HCT116 (cell line): ENCODE measurements around the gene NDUFB10. TPM values are rescaled to one million over a fixed set of nuclear protein-coding genes. Genes with fewer than 3 reads are reported as not detected.
"Not testable (repeated sequence)": the region's sequence is repeated elsewhere in the genome, so short reads cannot be mapped to it uniquely, and the experiment has no call there.

Source experiments
- ATAC-seq: fragments of 200-7000 bp; cut with Tn5 transposase; 2 replicates; pipeline ENCODE4 v1.9.1; 2020; ENCODE audit warnings: mild to moderate bottlenecking, moderate library complexity
- BruUV-seq: library from RNA; stranded (reverse); fragments of 400-500 nt; replicated peaks from 2 replicates; lab custom pipeline; 2021; lab: Mats Ljungman, UMichigan
- CTCF ChIA-PET: fragments of 300-600 bp; sonication (Branson Sonifier 250); formaldehyde crosslinking; loops from one replicate; lab custom pipeline; 2021; ENCODE audit warnings: antibody characterized with exemption; lab: Charles Lee
- POLR2A ChIA-PET: fragments of 300-600, 350-600 bp; sonication (Branson Sonifier 250); formaldehyde crosslinking; loops from one replicate; lab custom pipeline; 2021; ENCODE audit warnings: antibody characterized with exemption; lab: Charles Lee
- RAD21 ChIA-PET, 2 experiments: fragments of 300-600 bp; sonication (Branson Sonifier 250); formaldehyde crosslinking; loops; one replicate each; lab custom pipeline; 2023; ENCODE audit warnings: low total read pairs in 2 of 2; ENCODE audit not compliant: uncharacterized antibody in 2 of 2, unreplicated experiment in 2 of 2, low non-redundant PET in 1 of 2; lab: Charles Lee
- DNase-seq: peaks from one replicate; pipeline ENCODE4 v3.0.0-alpha.2; 2010; ENCODE audit warnings: low read depth, low spot score
- H2AFZ ChIP-seq: fragments of 200-600 bp; shearing (Covaris generic), sonication (generic); 2 replicates; pipeline ENCODE4 v1.6.1; 2017; ENCODE audit warnings: low read depth, mixed run types, mixed read lengths, antibody characterized with exemption, low read length; ENCODE audit not compliant: poor library complexity, severe bottlenecking
- H3K27ac ChIP-seq: 2 replicates; pipeline ENCODE4 v1.5.1; 2012; ENCODE audit warnings: low read depth, low read length
- H3K27me3 ChIP-seq: fragments of 200-600 bp; sonication (generic); 2 replicates; pipeline ENCODE4 v1.6.1; 2016; ENCODE audit warnings: mixed run types, low read length, mixed read lengths; ENCODE audit not compliant: insufficient read depth
- H3K36me3 ChIP-seq, 2 experiments: fragments of 200-500 bp in 1 of 2; fragments of 200-600 bp in 1 of 2; sonication (Bioruptor generic) in 1 of 2; sonication (generic) in 1 of 2; 2 replicates each; pipeline versions ENCODE4 v1.5.1 to v1.6.1; 2014 to 2016; ENCODE audit warnings: low read length in 2 of 2, inconsistent platforms in 1 of 2, mixed read lengths in 1 of 2, mixed run types in 1 of 2; ENCODE audit not compliant: insufficient read depth in 2 of 2, control insufficient read depth in 1 of 2
- H3K4me1 ChIP-seq, 2 experiments: fragments of 200-600 bp in 1 of 2; sonication (generic) in 1 of 2; 2 replicates each; pipeline versions ENCODE4 v1.5.1 to v1.6.1; 2012 to 2017; ENCODE audit warnings: low read length in 2 of 2, inconsistent platforms in 1 of 2, mild to moderate bottlenecking in 1 of 2, mixed read lengths in 1 of 2, mixed run types in 1 of 2, moderate library complexity in 1 of 2; ENCODE audit not compliant: insufficient read depth in 2 of 2, control insufficient read depth in 1 of 2
- H3K4me2 ChIP-seq: fragments of 200-600 bp; sonication (generic); 2 replicates; pipeline ENCODE4 v1.6.1; 2017; ENCODE audit warnings: mixed run types, low read length, mixed read lengths
- H3K4me3 ChIP-seq, 2 experiments: fragments of 200-600 bp in 1 of 2; sonication (generic) in 1 of 2; replicated peaks in 1 of 2; 2 replicates each; pipeline ENCODE4 v1.5.1; 2011 to 2016; ENCODE audit warnings: low read length in 2 of 2, control low read depth in 1 of 2, low read depth in 1 of 2, mild to moderate bottlenecking in 1 of 2, mixed read lengths in 1 of 2, mixed run types in 1 of 2
- H3K79me2 ChIP-seq: fragments of 200-600 bp; sonication (generic); 2 replicates; pipeline ENCODE4 v1.6.1; 2017; ENCODE audit warnings: mild to moderate bottlenecking, mixed run types, low read length, moderate library complexity, mixed read lengths; ENCODE audit not compliant: insufficient read depth
- H3K9ac ChIP-seq: fragments of 200-600 bp; sonication (generic); 2 replicates; pipeline ENCODE4 v1.6.1; 2016; ENCODE audit warnings: low read length, mixed read lengths
- H3K9me2 ChIP-seq: fragments of 200-600 bp; sonication (generic), shearing (Covaris generic); 2 replicates; pipeline ENCODE4 v1.6.1; 2017; ENCODE audit warnings: mixed run types, mild to moderate bottlenecking, moderate library complexity; ENCODE audit not compliant: insufficient read depth
- H3K9me3 ChIP-seq, 2 experiments: fragments of 200-500 bp in 1 of 2; fragments of 200-600 bp in 1 of 2; sonication (Bioruptor generic) in 1 of 2; sonication (generic) in 1 of 2; 2 replicates each; pipeline ENCODE4 v1.6.1; 2014 to 2017; ENCODE audit warnings: low read length in 2 of 2, mixed read lengths in 2 of 2, inconsistent platforms in 1 of 2, low read depth in 1 of 2, mild to moderate bottlenecking in 1 of 2, mixed run types in 1 of 2, moderate library complexity in 1 of 2; ENCODE audit not compliant: control insufficient read depth in 1 of 2, insufficient read depth in 1 of 2
- H4K20me1 ChIP-seq: fragments of 200-600 bp; sonication (generic), shearing (Covaris generic); 2 replicates; pipeline ENCODE4 v1.6.1; 2017; ENCODE audit warnings: mixed run types, mild to moderate bottlenecking, moderate library complexity; ENCODE audit not compliant: insufficient read depth
- POLR2AphosphoS5 ChIP-seq: IDR thresholded peaks from 2 replicates; pipeline ENCODE4 v1.6.1; 2011; ENCODE audit warnings: mild to moderate bottlenecking, low read depth, low read length, moderate library complexity
- SRF ChIP-seq: IDR thresholded peaks from 2 replicates; pipeline ENCODE4 v1.6.1; 2012; ENCODE audit warnings: low read depth
- intact Hi-C: fragments of 100-400 bp; cut with micrococcal nuclease; formaldehyde crosslinking; loops from 2 replicates; pipeline ENCODE4 v1.10.0; 2022
- total RNA-seq: library from RNA; stranded (reverse); gene quantifications from one replicate; pipeline ENCODE4 v1.2.1, GENCODE V29; 2021; ENCODE audit not compliant: unreplicated experiment
- TF ChIP-seq, protein P1 (sequence below), 3 experiments: fragments of 200-600 bp in 1 of 3; sonication (generic) in 1 of 3; IDR thresholded peaks in 2 of 3; conservative IDR thresholded peaks in 1 of 3; 2 replicates each; pipeline ENCODE4 v1.5.1; 2012 to 2017; ENCODE audit warnings: low read depth in 2 of 3, low read length in 2 of 3, antibody characterized with exemption in 1 of 3, borderline replicate concordance in 1 of 3, control low read depth in 1 of 3, mild to moderate bottlenecking in 1 of 3, mixed read lengths in 1 of 3, mixed run types in 1 of 3, moderate library complexity in 1 of 3; ENCODE audit not compliant: insufficient read depth in 1 of 3

Gene NDUFB10
- total RNA-seq, 1 experiment from 2014 or later = 273 TPM

DNA sequence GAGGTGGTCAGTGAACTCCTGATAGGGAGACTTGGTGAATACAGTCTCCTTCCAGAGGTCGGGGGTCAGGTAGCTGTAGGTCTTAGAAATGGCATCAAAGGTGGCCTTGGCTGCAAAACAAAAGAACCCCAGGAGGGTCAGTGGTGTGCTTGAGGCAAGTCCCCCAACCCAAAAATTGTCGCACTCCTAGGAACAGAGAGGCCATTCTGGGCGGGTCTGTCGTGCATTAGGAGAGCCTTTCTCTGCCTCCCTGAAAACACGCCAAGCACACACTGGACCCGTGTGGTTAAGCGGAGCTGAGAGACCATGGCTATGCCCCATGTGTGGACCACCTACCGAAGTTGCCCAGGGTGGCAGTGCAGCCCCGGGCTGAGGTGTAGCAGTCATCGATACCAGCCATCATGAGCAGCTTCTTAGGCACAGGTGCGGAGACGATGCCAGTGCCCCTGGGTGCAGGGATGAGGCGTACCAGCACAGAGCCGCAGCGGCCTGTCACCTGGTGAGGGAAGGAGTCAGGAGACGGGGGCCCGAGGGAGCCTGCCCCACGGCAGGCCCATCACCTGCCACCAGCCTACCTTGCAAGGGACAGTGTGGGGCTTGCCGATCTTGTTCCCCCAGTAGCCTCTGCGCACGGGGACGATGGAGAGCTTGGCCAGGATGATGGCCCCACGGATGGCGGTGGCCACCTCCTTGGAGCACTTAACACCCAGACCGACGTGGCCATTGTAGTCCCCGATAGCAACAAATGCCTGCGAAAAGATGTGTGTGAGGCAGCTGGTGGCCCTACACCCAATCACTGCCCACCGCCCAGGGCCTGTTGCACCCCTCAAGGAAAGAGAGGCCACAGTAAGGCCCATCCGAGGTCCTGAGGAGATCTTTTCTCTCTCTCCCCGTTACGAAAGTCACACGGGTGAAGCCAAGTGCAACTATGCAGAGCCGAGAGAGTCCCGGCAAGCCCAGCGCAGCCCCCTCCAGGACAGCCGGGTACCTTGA, 3.1 kb downstream of the NDUFB10 start:
- H3K27me3 ChIP-seq, H3K9me3 ChIP-seq, H2AFZ ChIP-seq, CTCF ChIA-PET, H3K9me2 ChIP-seq, RAD21 ChIA-PET, DNase-seq, ATAC-seq, intact Hi-C loops: not testable (repeated sequence)
- peak overlapping the region; percentile 88 for H3K4me2 ChIP-seq
- H3K4me1 ChIP-seq = peaks cover 11 to 46% of the 10 kb centered on the region in 2 experiments
- peaks cover 11% of the 10 kb centered on the region; the same call in 1 of the 2 replicates for H4K20me1 ChIP-seq
- TF ChIP-seq POLR2AphosphoS5 = peak; percentile 24; the same call in 1 of the 2 replicates
- peaks cover 6 to 20% of the 10 kb centered on the region in 2 experiments for H3K36me3 ChIP-seq
- peaks cover 72% of the 10 kb centered on the region for H3K79me2 ChIP-seq
- peak overlapping the region; percentile 93 for H3K9ac ChIP-seq
- peak overlapping the region; percentile 94 for H3K27ac ChIP-seq
- POLR2A ChIA-PET = interaction anchor here (0.6 to 5.9 kb wide), 6 partner anchors 8 to 164 kb away, joined by 3 to 104 read pairs (median 9); partner anchors contain the start of genes GFER, MSRB1, NOXO1 and TBL3
- H3K4me3 ChIP-seq = peak overlapping the region; percentile 65 to 73
- TSS peak; percentile 79 for BruUV-seq

DNA sequence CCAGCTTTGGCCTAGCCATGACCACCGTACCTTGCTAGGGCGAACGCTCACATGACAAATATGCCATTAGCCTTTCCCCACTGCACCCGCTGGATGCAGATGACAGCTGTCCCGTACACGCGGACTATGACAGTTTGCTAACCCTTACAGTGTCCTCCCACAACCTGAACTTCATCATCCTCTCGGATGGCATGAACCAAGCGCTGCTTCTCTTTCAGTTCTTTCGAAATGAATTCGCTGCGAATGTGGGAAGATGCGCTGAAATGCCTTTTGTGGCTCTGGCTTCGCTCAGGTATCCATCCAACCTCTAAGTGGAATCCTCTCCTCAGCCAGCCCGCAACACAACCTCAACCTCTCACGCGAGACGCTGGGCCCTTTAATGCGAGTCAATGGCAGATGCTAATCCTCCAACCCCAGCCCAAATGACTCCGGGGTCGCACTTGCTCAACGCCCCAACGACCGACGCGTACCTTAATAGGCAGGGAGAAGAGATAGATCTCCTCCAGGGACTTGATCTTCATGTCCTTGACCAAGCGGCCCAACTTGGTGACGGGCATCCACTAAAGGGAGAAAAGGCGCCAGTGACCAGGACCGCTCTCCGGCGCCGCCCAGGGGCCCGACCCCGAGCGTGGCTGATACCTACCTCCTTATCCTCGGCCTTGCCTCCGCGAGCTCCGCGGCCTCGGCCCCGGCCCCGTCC, 4.6 kb downstream of the NDUFB10 start:
- Histone ChIP-seq H3K4me2 (peak overlapping the region; percentile 88), H3K79me2 (peaks cover 72% of the 10 kb centered on the region), H3K9ac (peak overlapping the region; percentile 93), H3K9me2 (no peaks in the 10 kb centered on the region), H4K20me1 (peaks cover 11% of the 10 kb centered on the region; the same call in 1 of the 2 replicates), H3K4me3 (peak overlapping the region; percentile 65 to 73), H3K27ac (peak overlapping the region; percentile 94), H3K36me3 (peaks cover 6 to 20% of the 10 kb centered on the region in 2 experiments), H3K9me3 (no peaks in the 10 kb centered on the region), H2AFZ (no peak overlapping the region), H3K27me3 (no peaks in the 10 kb centered on the region), H3K4me1 (peaks cover 6 to 41% of the 10 kb centered on the region in 2 experiments)
- ATAC-seq (peak; percentile 2), DNase-seq (no peak)
- no TSS peak for BruUV-seq
- RAD21 ChIA-PET = interaction anchor here (0.7 kb wide), 3 partner anchors 14 to 104 kb away, joined by 3 to 6 read pairs (median 5); no protein-coding TSS in a partner anchor
- CTCF ChIA-PET = interaction anchor here (0.7 kb wide), 1 partner anchor 20 kb away, joined by 3 read pairs; the partner anchor contains the start of gene GFER
- POLR2A ChIA-PET = interaction anchor here (0.7 to 5.9 kb wide), 33 partner anchors 8 to 1056 kb away, joined by 3 to 104 read pairs (median 5); partner anchors contain the start of genes FAHD1, GFER, HAGH and MEIOB
- intact Hi-C loops = no loop called here
- no peak for TF ChIP-seq SRF
- TF ChIP-seq, protein P1, sequence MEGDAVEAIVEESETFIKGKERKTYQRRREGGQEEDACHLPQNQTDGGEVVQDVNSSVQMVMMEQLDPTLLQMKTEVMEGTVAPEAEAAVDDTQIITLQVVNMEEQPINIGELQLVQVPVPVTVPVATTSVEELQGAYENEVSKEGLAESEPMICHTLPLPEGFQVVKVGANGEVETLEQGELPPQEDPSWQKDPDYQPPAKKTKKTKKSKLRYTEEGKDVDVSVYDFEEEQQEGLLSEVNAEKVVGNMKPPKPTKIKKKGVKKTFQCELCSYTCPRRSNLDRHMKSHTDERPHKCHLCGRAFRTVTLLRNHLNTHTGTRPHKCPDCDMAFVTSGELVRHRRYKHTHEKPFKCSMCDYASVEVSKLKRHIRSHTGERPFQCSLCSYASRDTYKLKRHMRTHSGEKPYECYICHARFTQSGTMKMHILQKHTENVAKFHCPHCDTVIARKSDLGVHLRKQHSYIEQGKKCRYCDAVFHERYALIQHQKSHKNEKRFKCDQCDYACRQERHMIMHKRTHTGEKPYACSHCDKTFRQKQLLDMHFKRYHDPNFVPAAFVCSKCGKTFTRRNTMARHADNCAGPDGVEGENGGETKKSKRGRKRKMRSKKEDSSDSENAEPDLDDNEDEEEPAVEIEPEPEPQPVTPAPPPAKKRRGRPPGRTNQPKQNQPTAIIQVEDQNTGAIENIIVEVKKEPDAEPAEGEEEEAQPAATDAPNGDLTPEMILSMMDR (IDR thresholded peaks at IDR 0.05 in 2 of 3, conservative IDR thresholded peaks at IDR 0.05 in 1 of 3; ENCODE audit: borderline replicate concordance in 1 of 3, insufficient read depth in 1 of 3, low read depth in 2 of 3, low read length in 2 of 3) = peak in 1 of 3 experiments; percentile 28; a peak in 2 of 6 replicates
